HFFc6 (cell line): ENCODE results near the gene FOXE1. TPM values are rescaled to one million over a fixed set of nuclear protein-coding genes. Genes with fewer than 3 reads are reported as not detected.

ENCODE experiments used
- DNase-seq: peaks from one replicate; pipeline ENCODE4 v3.0.0-alpha.2; 2018
- H3K27ac Mint-ChIP-seq: 2 replicates; pipeline ENCODE4 v1.8.0; 2020; ENCODE audit warnings: mild to moderate bottlenecking, mixed read lengths
- H3K27me3 Mint-ChIP-seq: 2 replicates; pipeline ENCODE4 v1.8.0; 2021; ENCODE audit warnings: mild to moderate bottlenecking, moderate library complexity, mixed read lengths; ENCODE audit not compliant: insufficient read depth
- H3K36me3 Mint-ChIP-seq: 2 replicates; pipeline ENCODE4 v1.8.0; 2021; ENCODE audit warnings: low read depth, mixed read lengths
- H3K4me1 Mint-ChIP-seq: 2 replicates; pipeline ENCODE4 v1.8.0; 2020; ENCODE audit warnings: low read depth, mixed read lengths
- H3K4me3 Mint-ChIP-seq: 2 replicates; pipeline ENCODE4 v1.8.0; 2020; ENCODE audit warnings: mild to moderate bottlenecking, moderate library complexity, mixed read lengths
- H3K9me3 Mint-ChIP-seq: 2 replicates; pipeline ENCODE4 v1.8.0; 2020; ENCODE audit warnings: mild to moderate bottlenecking, mixed read lengths
- total RNA-seq, 6 experiments: library from RNA; stranded (reverse); fragmentation: NEBNext Ultra II Directional; extraction: Animal tissue kit (Norgen Biotek cat#: 25700); gene quantifications; 2 replicates in 1 of 6; 3 replicates in 5 of 6; pipeline ENCODE4 v1.2.3, GENCODE V29; 2021
- TF ChIP-seq, protein P1 (sequence below): fragments of 200-600 bp; sonication (generic); IDR thresholded peaks from 2 replicates; pipeline ENCODE4 v1.5.0; 2021; ENCODE audit warnings: antibody characterized with exemption, mild to moderate bottlenecking

The FOXE1 gene
- total RNA-seq, 6 experiments from 2014 or later = 51.0 to 173 (median 158) TPM

DNA sequence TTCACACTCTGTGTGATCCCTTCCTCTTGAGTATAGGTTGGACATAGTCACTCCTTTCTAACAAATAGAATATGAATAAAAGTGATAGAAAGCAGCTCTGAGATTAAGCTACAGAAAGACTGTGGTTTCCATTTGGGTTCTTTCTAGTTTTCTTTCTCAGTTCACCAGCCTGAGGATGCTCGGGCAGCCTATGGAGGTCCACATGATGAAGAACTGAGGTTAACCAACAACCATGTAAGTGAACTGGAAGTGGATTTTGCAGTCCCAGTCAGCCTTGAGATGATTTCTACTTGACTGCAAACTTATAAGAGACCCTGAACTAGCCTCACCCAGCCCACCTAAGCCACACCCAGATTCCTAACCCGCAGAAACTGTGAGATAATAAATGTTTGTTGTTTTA lies 10.1 kb upstream of the FOXE1 start:
- Mint-ChIP-seq H3K27ac (no peak overlapping the region), H3K27me3 (peaks cover 4% of the 10 kb centered on the region), H3K36me3 (peaks cover 31% of the 10 kb centered on the region), H3K4me1 (peaks cover 68% of the 10 kb centered on the region), H3K4me3 (no peak overlapping the region), H3K9me3 (peaks cover 19% of the 10 kb centered on the region)
- DNase-seq = no peak
- TF ChIP-seq, protein P1, sequence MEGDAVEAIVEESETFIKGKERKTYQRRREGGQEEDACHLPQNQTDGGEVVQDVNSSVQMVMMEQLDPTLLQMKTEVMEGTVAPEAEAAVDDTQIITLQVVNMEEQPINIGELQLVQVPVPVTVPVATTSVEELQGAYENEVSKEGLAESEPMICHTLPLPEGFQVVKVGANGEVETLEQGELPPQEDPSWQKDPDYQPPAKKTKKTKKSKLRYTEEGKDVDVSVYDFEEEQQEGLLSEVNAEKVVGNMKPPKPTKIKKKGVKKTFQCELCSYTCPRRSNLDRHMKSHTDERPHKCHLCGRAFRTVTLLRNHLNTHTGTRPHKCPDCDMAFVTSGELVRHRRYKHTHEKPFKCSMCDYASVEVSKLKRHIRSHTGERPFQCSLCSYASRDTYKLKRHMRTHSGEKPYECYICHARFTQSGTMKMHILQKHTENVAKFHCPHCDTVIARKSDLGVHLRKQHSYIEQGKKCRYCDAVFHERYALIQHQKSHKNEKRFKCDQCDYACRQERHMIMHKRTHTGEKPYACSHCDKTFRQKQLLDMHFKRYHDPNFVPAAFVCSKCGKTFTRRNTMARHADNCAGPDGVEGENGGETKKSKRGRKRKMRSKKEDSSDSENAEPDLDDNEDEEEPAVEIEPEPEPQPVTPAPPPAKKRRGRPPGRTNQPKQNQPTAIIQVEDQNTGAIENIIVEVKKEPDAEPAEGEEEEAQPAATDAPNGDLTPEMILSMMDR = no peak

GRCh38 chr9:97845130-97845529 lies 7.9 kb upstream of the FOXE1 start:
- peak overlapping the region; percentile 65 for H3K27ac Mint-ChIP-seq
- peaks cover 13% of the 10 kb centered on the region for H3K27me3 Mint-ChIP-seq
- DNase-seq = peak; percentile 60
- H3K4me3 Mint-ChIP-seq = peak overlapping the region; percentile 6; the same call in 1 of the 2 replicates
- TF ChIP-seq, protein P1 = no peak
- peaks cover 82% of the 10 kb centered on the region for H3K4me1 Mint-ChIP-seq
- peaks cover 19% of the 10 kb centered on the region for H3K9me3 Mint-ChIP-seq
- H3K36me3 Mint-ChIP-seq = peaks cover 30% of the 10 kb centered on the region

DNA sequence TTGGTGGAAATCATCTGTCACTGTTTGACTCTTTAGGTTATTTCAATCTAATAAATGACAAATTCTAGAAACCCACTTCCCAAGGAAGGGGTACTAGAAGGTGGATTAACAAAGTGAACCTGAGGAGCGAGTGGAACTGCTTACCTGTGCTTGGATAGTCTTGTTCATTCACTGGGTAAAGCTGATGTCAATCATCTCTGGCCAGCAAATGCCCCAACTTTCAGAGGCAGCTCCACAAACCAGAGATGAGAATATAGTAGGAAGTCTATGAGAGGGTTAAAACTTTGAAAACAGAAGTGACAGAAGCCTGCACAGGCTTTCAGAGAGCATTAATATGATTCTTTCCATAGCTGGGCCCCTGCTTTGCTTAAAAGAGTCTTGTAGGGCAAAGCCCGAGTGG lies 7.3 kb upstream of the FOXE1 start:
- DNase-seq = no peak
- peaks cover 15% of the 10 kb centered on the region for H3K9me3 Mint-ChIP-seq
- TF ChIP-seq, protein P1 = no peak
- H3K4me3 Mint-ChIP-seq = peak overlapping the region; percentile 6; the same call in 1 of the 2 replicates
- peaks cover 28% of the 10 kb centered on the region for H3K36me3 Mint-ChIP-seq
- peaks cover 13% of the 10 kb centered on the region for H3K27me3 Mint-ChIP-seq
- H3K27ac Mint-ChIP-seq = peak overlapping the region; percentile 65; the same call in 1 of the 2 replicates
- H3K4me1 Mint-ChIP-seq = peaks cover 82% of the 10 kb centered on the region

- TF ChIP-seq, protein P1 = no peak
- Mint-ChIP-seq H3K27me3 (peaks cover 13% of the 10 kb centered on the region), H3K9me3 (peaks cover 9% of the 10 kb centered on the region), H3K4me3 (no peak overlapping the region), H3K4me1 (peaks cover 82% of the 10 kb centered on the region), H3K27ac (peak overlapping the region; percentile 65; the same call in 1 of the 2 replicates), H3K36me3 (peaks cover 22% of the 10 kb centered on the region)
- DNase-seq = no peak
Observed at GRCh38 chr9:97846347-97846746, 6.7 kb upstream of the FOXE1 start.

GRCh38 chr9:97847474-97848214 lies 5.4 kb upstream of the FOXE1 start:
- H3K4me1 Mint-ChIP-seq = peaks cover 80% of the 10 kb centered on the region
- H3K27me3 Mint-ChIP-seq = peaks cover 18% of the 10 kb centered on the region
- peak overlapping the region; percentile 77 for H3K4me3 Mint-ChIP-seq
- DNase-seq = no peak
- H3K36me3 Mint-ChIP-seq = peaks cover 16% of the 10 kb centered on the region
- TF ChIP-seq, protein P1 = no peak
- H3K9me3 Mint-ChIP-seq = peaks cover 4% of the 10 kb centered on the region; the same call in 1 of the 2 replicates
- peak overlapping the region; percentile 80 for H3K27ac Mint-ChIP-seq
